Nephron (organoid): ENCODE data around the gene TREH.

Source experiments
- H3K27ac Mint-ChIP-seq, 3 experiments: 2 replicates each; pipeline ENCODE4 v1.8.0; 2020; ENCODE audit warnings: mixed read lengths in 3 of 3, mild to moderate bottlenecking in 2 of 3, moderate library complexity in 1 of 3
- H3K27me3 Mint-ChIP-seq: 2 replicates; pipeline ENCODE4 v1.8.0; 2021; ENCODE audit warnings: low read depth, mild to moderate bottlenecking, moderate library complexity, mixed read lengths
- H3K36me3 Mint-ChIP-seq: 2 replicates; pipeline ENCODE4 v1.8.0; 2020; ENCODE audit warnings: low read depth, mixed read lengths
- H3K4me1 Mint-ChIP-seq: 2 replicates; pipeline ENCODE4 v1.8.0; 2020; ENCODE audit warnings: mixed read lengths
- H3K4me3 Mint-ChIP-seq, 3 experiments: 2 replicates each; pipeline ENCODE4 v1.8.0; 2020; ENCODE audit warnings: mild to moderate bottlenecking in 3 of 3, mixed read lengths in 3 of 3, moderate library complexity in 2 of 3
- H3K9me3 Mint-ChIP-seq: 2 replicates; pipeline ENCODE4 v1.8.0; 2020; ENCODE audit warnings: mixed read lengths
- TF ChIP-seq, protein P1 (sequence below), 3 experiments: fragments of 200-600 bp; sonication (generic); IDR thresholded peaks; one replicate each; pipeline ENCODE4 v1.5.0; 2021; ENCODE audit warnings: antibody characterized with exemption in 3 of 3; ENCODE audit not compliant: unreplicated experiment in 3 of 3

The TREH gene

DNA sequence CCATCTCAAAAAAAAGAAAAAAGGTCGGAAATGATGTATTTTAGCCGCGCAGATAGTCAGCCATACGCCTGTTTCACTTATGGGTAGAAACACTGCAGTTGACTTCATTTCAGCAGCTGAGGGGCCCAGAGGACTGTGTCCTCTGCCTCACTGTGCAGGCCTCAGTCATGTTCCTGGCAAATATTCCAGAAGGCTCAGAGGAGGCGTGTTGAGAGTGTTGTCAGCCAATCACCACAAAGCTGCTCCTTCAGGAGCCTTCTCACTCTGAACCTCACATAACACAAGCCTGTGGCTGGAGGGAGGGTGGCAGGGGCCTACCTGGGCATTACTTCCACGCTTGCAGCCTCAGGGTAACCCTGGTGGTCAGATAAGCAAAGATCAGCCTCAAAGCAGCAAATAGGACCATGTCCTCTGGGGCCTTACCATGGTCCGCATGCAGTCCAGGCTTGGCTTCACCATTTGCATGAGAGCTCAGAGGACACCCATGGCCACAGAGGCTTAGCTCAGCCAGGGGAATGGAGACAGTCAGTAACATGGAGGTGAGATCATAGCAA, 17.3 kb upstream of the TREH start:
- TF ChIP-seq, protein P1, sequence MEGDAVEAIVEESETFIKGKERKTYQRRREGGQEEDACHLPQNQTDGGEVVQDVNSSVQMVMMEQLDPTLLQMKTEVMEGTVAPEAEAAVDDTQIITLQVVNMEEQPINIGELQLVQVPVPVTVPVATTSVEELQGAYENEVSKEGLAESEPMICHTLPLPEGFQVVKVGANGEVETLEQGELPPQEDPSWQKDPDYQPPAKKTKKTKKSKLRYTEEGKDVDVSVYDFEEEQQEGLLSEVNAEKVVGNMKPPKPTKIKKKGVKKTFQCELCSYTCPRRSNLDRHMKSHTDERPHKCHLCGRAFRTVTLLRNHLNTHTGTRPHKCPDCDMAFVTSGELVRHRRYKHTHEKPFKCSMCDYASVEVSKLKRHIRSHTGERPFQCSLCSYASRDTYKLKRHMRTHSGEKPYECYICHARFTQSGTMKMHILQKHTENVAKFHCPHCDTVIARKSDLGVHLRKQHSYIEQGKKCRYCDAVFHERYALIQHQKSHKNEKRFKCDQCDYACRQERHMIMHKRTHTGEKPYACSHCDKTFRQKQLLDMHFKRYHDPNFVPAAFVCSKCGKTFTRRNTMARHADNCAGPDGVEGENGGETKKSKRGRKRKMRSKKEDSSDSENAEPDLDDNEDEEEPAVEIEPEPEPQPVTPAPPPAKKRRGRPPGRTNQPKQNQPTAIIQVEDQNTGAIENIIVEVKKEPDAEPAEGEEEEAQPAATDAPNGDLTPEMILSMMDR (IDR thresholded peaks at IDR 0.05; ENCODE audit: unreplicated experiment in 3 of 3): no peak
- peaks cover 3% of the 10 kb centered on the region for H3K9me3 Mint-ChIP-seq
- peaks cover 10% of the 10 kb centered on the region for H3K4me1 Mint-ChIP-seq
- H3K27me3 Mint-ChIP-seq: no peaks in the 10 kb centered on the region
- H3K36me3 Mint-ChIP-seq: no peaks in the 10 kb centered on the region
- no peak overlapping the region for H3K4me3 Mint-ChIP-seq
- no peak overlapping the region for H3K27ac Mint-ChIP-seq

DNA sequence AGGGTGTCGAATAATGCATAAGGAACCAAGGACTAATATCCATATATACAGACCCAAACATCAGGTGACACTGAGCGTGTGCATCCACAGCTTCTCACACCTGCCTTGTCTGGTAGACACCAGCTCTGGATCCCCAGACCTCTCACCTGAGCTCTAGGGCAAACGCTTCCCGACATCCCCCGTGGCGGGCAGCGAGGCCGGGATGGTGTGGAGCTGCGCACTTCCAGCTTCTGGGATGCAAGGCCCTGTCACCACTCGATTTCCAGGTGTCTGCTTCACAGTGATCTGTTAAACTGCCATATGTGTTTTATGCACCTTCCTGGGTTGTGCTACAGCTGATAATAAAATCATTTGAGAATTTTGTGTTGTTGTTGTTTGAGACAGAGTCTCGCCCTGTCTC, 15.3 kb upstream of the TREH start:
- no peaks in the 10 kb centered on the region for H3K36me3 Mint-ChIP-seq
- H3K9me3 Mint-ChIP-seq: no peaks in the 10 kb centered on the region
- no peak overlapping the region for H3K4me3 Mint-ChIP-seq
- H3K27me3 Mint-ChIP-seq: no peaks in the 10 kb centered on the region
- TF ChIP-seq, protein P1 (IDR thresholded peaks at IDR 0.05; ENCODE audit: unreplicated experiment in 3 of 3): no peak
- H3K4me1 Mint-ChIP-seq: peaks cover 10% of the 10 kb centered on the region
- no peak overlapping the region for H3K27ac Mint-ChIP-seq

DNA sequence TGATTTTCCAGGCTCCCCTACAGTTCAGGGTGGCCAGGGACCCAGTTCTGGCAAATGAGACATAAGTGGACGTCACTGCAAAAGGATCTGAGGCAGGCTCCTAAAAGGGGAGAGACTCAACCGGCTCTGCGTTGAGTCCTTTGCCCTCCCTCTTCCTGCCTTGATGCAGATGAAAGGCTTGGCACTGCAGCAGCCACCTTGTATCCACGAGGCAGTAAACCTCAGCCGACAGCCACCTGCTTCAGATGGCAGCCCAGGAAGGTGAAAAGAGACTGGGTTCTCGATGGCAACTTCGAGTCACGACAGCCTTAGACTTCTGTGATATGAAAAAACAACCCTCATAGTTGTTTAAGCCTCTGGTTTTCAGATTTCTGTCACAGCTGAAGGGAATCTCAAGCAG, 14.7 kb upstream of the TREH start:
- TF ChIP-seq, protein P1 (IDR thresholded peaks at IDR 0.05; ENCODE audit: unreplicated experiment in 3 of 3): no peak
- H3K4me1 Mint-ChIP-seq: peaks cover 10% of the 10 kb centered on the region
- H3K27ac Mint-ChIP-seq: no peak overlapping the region
- H3K27me3 Mint-ChIP-seq: no peaks in the 10 kb centered on the region
- H3K36me3 Mint-ChIP-seq: no peaks in the 10 kb centered on the region
- H3K9me3 Mint-ChIP-seq: no peaks in the 10 kb centered on the region
- H3K4me3 Mint-ChIP-seq: no peak overlapping the region

DNA sequence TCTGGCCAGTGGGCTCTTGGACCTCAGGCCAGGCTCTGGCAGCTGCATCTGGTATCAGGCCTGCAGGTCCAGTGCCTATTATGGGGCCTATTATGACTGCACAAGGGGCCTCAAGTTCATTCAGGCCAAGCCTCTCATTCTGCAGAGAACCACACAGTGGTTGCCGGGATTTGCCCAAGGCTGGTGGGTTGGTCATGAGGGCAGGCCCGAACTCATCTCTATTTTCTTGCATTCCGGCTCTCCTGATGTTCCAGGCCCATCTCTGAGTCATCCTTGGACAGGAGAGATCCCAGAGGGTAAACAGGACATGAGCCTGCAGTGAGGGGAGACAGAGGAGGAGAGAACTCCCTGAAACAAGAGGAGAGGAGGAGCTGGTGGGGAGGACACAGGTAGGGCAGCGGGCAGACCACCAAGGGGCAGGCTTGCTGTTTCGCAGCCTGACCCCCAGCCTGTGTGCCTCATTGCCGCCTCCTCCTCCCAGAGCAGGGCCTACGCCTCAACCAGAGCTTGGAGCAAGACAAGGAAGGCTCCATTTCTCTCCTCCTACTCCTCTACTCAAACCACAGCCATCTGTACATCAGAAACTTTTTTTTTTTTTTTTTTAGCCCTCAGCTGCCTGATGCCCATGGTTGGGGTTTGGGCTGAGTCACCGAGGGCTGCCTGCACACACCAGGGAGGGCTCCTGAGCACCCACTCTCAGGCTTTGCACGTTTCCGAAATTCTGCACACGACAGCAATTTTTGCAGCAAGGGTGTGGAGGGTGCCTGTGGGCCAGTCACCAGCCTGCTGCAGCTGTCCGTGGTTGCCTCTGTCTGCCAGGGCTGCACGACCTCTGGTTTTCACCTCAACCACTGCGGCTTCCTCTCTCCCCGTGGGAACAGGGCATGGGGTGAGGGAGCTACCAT, 12.7 kb upstream of the TREH start:
- no peak overlapping the region for H3K4me3 Mint-ChIP-seq
- no peaks in the 10 kb centered on the region for H3K36me3 Mint-ChIP-seq
- TF ChIP-seq, protein P1 (IDR thresholded peaks at IDR 0.05; ENCODE audit: unreplicated experiment in 3 of 3): no peak
- H3K9me3 Mint-ChIP-seq: no peaks in the 10 kb centered on the region
- peaks cover 4% of the 10 kb centered on the region for H3K27me3 Mint-ChIP-seq
- H3K4me1 Mint-ChIP-seq: peaks cover 15% of the 10 kb centered on the region
- H3K27ac Mint-ChIP-seq: peak overlapping the region in 2 of 3 experiments; percentile 28 to 61

DNA sequence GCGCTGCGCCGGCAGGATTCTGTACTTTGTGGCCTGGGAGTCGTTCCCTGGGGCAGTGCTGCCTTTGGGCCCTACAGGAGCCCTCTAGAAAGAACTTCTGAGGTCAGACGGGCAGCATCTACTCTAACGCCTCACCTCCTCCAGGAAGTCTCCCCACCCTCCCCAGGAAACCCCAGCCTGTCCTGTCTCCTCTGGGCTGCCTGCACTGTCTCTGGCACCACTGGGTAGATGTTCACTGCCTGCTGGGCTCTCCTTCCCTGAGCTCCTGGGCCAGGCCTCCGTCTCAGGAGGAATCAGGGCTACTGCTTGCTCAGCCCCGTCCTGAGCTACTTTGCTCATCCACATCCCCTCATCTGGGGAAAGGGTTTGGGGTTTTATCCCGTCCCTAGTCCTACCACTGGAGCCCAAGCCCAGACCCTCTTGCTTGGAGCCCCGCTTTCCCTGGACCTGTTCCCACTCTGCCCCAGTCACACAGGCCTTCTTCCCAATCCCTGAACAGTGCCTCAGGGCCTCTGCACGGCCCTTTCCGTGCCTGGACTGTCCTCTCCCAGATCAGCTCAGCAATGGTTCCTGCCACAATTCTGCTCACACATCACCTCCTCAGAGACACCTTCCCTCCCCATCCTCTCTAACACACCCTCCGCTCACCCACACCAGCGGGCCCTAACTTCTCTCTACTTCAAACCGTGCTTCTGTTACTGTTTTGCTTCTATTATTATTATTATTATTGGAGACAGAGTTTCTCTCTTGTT, 11.3 kb upstream of the TREH start:
- H3K4me1 Mint-ChIP-seq: peaks cover 15% of the 10 kb centered on the region
- TF ChIP-seq, protein P1 (IDR thresholded peaks at IDR 0.05; ENCODE audit: unreplicated experiment in 3 of 3): no peak
- no peaks in the 10 kb centered on the region for H3K36me3 Mint-ChIP-seq
- no peaks in the 10 kb centered on the region for H3K9me3 Mint-ChIP-seq
- peak overlapping the region in 2 of 3 experiments; percentile 74 to 93 for H3K27ac Mint-ChIP-seq
- peaks cover 5% of the 10 kb centered on the region for H3K27me3 Mint-ChIP-seq
- H3K4me3 Mint-ChIP-seq: peak overlapping the region; percentile 29 to 50 (median 44)
